HG02763 (cell line): ENCODE measurements around the gene SEC22A.

Source experiments
- ATAC-seq: cut with Tn5 transposase; IDR thresholded peaks from one replicate; pipeline ENCODE4 v1.9.1; 2021; ENCODE audit warnings: mild to moderate bottlenecking, moderate library complexity; ENCODE audit not compliant: unreplicated experiment

Gene SEC22A

GRCh38 chr3:123286308-123287023 is 84.7 kb downstream of the SEC22A start:
- no peak for ATAC-seq

GRCh38 chr3:123287051-123287961 is 85.6 kb downstream of the SEC22A start:
- no peak for ATAC-seq

GRCh38 chr3:123287962-123288302 is 86.2 kb downstream of the SEC22A start:
- ATAC-seq, result no peak

- no peak for ATAC-seq
Measured at GRCh38 chr3:123289391-123290106, 87.8 kb downstream of the SEC22A start.

- ATAC-seq, result no peak
Measured at GRCh38 chr3:123290107-123290930, 88.6 kb downstream of the SEC22A start.

GRCh38 chr3:123290962-123291361 is 89.2 kb downstream of the SEC22A start:
- ATAC-seq, result no peak

GRCh38 chr3:123291404-123291803 is 89.7 kb downstream of the SEC22A start:
- ATAC-seq, result no peak

- no peak for ATAC-seq
Measured at GRCh38 chr3:123292321-123293310, 90.9 kb downstream of the SEC22A start.

- ATAC-seq, result no peak
Measured at GRCh38 chr3:123294296-123294938, 92.7 kb downstream of the SEC22A start.

- no peak for ATAC-seq
Measured at GRCh38 chr3:123295171-123295900, 93.6 kb downstream of the SEC22A start.

GRCh38 chr3:123295901-123296250 is 94.1 kb downstream of the SEC22A start:
- ATAC-seq, result no peak

- ATAC-seq, result no peak
Measured at GRCh38 chr3:123296261-123296660, 94.5 kb downstream of the SEC22A start.

- ATAC-seq, result no peak
Measured at GRCh38 chr3:123296836-123297626, 95.3 kb downstream of the SEC22A start.

GRCh38 chr3:123297627-123297899 is 95.8 kb downstream of the SEC22A start:
- ATAC-seq, result no peak

GRCh38 chr3:123298903-123299302 is 97.2 kb downstream of the SEC22A start:
- no peak for ATAC-seq

GRCh38 chr3:123299581-123299980 is 97.8 kb downstream of the SEC22A start:
- ATAC-seq, result no peak

- no peak for ATAC-seq
Measured at GRCh38 chr3:123300056-123300455, 98.3 kb downstream of the SEC22A start.

- ATAC-seq, result no peak
Measured at GRCh38 chr3:123300583-123300982, 98.8 kb downstream of the SEC22A start.
